GM18868 (cell line): ENCODE measurements around the gene KRT12.

Experiments
- ATAC-seq: cut with Tn5 transposase; IDR thresholded peaks from one replicate; pipeline ENCODE4 v1.9.1; 2021; ENCODE audit warnings: mild to moderate bottlenecking, moderate library complexity; ENCODE audit not compliant: unreplicated experiment

Gene KRT12

GRCh38 chr17:40848583-40849235 is 18.3 kb downstream of the KRT12 start:
- ATAC-seq = no peak

- no peak for ATAC-seq
Measured at GRCh38 chr17:40846515-40847144, 20.4 kb downstream of the KRT12 start.

DNA sequence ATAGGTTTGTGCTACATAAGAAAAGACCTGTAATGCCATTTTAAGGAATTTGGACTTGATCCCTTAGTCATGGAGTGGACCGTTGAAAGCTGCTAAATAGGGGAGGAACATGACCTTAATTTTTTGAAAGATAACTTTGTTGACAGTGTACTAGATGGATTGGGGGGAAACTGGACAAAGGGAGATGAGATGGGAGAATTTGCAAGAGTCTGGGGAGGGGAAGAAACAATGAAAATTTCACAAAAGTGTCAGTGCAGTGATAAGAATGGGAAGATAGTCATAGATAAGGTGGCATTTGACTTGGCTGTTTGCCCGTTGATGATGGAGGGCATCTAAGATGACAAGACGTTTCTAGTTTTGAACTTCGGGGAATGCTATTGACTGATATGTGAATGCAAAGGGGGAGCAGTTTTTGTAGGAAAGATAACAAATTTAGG is 22.3 kb downstream of the KRT12 start:
- no peak for ATAC-seq

- no peak for ATAC-seq
Measured at GRCh38 chr17:40843242-40843641, 23.8 kb downstream of the KRT12 start.

DNA sequence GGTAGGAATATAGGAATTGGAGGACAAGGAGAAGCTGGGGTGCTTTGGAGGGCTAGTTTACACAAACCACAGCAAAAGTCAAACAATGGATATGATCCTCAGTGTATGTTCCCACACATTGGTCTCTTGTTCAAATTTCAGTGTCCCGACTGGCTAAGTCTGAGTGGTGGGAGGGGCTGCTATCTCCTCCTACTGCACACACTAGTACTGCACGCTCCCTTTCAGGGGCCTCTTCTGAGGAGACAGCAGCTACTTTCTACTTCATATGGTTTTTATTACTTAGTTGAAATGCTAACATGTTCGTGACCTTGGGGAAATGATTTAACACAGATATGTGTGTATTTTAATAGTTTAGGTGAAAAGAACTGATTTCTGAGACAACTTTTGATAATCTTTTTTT is 25.8 kb downstream of the KRT12 start:
- ATAC-seq = no peak

DNA sequence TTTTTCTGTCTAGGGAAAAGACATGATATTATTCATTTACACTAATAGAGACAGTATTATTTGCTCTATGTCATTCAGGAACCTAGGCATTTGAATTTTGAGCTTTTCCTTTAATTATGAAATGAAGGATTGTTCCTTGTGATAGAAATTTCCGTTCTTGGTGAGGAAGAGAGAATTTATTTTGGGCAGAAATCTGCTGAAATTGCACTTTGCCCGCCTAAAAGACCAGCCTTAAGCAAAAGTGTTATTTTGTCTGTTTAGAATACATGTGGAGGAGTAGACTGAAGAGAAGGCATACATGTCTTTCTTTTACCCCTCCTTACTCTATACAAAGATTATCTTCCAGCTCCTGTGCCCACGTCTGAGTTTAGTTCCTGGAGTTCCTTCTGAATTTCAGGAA is 27.8 kb downstream of the KRT12 start:
- no peak for ATAC-seq

- ATAC-seq = no peak
Measured at GRCh38 chr17:40836020-40836419, 31.0 kb downstream of the KRT12 start.

GRCh38 chr17:40833882-40834281 is 33.1 kb downstream of the KRT12 start:
- no peak for ATAC-seq

DNA sequence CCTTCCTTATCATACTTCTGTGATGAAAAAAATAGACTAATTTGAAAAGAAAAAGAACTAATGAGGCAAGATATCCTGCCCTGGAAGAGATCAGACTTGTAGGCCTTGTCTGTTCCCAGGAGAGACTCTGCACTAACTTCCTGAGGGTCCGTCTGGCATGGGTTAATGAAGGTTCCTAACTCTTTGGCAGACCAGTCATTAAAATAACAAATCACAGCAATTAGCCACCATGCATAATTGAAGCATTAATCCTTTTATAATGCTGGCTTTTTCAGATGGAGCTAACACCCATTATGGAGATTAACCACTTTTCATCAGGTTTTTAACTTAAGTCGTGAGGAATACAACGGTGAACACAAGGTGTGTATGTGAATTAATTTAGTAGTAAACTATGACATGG is 34.2 kb downstream of the KRT12 start:
- no peak for ATAC-seq

DNA sequence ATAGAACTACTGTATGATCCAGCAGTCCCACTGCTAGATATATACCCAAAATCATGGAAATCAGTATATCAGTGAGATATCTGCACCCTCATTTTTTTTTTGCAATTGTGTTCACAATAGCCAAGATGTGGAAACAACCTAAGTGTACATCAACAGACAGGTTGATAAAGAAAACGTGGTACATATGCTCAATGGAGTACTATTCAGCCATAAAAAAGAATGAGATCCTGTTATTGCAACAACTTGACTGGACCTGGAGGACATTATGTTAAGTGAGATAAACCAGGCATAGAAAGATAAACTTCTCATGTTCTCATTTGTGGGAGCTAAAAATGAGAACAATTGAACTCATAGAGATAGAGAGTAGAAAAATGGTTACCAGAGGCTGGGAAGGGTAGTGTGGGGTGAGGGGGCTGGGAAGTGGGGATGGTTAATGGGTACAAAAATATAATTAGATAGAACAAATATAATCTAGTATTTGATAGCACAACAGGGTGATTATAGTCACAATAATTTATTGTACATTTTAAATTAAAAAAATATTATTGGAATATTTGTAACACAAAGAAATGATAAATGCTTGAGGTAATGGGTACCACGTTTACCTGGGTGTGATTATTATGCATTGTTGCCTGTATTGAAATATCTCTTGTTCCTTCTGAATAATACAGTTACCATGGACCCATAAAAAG is 36.8 kb downstream of the KRT12 start:
- ATAC-seq = no peak

DNA sequence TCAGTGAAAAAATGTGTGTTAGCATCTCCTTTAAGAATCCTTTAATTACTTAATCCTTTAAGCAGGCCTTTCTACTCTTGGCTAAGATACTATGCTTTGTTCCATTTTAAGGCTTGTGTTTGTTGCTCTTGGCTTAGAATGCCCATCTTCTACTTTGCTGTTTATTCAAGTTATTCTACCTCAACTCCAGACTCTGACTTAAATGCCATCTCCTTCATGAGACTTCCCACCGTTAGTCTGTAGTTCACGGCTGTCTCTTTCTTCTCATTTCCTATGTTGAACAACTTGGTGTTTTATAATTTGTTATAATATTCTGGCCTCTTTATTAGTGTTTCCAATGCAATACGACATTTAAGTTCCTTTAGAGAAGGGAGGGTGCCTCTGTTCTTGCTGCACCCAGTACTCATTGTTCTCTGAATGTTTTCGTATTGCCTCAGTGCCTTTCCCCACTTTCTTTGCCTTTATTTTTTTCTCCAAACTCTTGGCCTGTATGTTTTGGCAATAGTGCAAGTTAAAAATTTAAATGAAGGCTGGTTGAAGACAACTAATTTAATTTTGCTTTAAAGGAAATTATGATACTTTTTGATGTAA is 38.5 kb downstream of the KRT12 start:
- no peak for ATAC-seq

- ATAC-seq = no peak
Measured at GRCh38 chr17:40827746-40828453, 39.1 kb downstream of the KRT12 start.

DNA sequence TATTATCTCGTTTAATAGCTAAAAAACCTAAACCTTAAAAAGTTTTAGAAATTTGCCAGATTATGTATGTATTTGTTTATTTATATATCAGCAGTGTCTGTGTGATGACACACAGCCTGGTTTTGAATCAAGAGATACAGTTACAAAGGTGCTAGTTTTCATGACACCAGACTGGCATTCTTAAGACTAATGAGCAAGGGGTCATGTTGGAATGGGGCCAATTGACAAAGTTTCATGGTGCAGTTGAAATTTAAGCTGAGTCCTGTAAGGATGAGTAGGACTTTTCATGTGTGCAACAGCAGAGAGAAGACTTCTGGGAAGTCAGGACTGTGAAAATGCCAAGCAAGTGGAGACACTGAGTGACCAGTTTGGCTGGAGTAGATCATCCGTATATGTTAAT is 41.4 kb downstream of the KRT12 start:
- no peak for ATAC-seq

DNA sequence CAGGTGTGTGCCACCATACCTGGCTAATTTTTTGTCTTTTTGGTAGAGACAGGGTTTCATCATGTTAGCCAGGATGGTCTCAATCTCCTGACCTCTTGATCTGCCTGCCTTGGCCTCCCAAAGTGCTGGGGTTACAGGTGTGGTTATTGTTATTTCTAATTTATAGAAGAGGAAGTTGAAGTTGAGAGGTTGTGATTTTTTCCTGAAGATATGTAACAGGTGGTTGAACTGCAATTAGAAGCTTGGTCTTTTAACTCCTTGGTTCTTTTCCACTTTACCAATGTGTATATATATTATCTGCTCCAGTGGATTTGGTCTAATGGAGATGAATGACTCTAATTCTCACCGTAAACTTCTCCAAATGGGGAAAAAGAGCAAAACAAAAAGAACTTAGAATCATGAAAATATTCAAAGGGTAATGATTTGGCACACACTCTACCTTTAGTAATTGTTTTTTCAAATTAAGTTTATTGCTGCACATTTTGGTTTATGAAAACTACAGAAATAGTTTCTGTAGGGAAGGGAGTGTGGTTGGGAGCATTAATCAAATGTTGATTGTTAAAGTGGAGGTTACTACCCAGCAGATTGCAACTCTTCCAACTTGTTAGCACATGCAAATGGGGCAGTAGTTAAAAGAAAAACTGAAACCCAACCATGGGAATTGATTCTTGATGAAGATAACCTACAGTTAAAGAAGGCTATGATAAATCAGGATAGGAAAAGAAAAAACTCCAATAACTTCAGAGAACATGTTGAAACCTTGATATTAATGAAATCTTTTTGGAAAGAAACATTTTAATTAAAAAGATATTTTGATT is 42.8 kb downstream of the KRT12 start:
- ATAC-seq = no peak

DNA sequence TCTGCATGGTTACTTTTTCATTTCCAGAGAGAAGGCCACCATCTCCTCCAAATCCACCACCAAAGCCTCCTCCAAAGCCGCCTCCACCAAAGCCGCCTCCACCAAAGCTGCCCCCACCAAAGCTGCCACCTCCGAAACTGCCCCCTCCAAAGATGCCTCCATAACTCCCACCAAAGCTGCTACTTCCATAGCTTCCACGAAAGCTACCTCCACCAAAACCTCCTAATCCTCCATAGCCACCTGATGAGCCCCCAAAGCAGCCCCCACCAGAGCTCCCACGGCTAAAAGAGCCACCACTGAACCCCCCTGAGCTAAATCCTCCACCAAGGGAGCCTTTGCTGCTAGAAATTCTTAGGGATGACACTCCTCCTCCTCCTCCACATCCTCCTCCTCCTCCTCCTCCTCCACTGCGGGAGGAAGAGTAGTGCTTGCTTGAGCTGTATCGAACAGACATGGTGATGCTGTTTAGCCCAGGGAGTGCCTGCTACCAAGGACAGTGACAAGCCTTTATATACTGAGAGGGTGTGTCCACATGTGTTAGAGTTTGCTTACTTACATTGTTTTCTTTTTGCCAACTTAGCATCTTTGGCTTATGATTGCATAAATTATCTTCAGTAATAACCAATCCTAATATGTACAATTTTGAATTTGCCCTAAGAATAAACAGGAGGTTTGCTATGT is 44.8 kb downstream of the KRT12 start, which contains the start of gene KRT10:
TSS of gene KRT10 (minus strand) at position 483 of the 681 bp plus-strand sequence. CDS start at position 454, 29 bp downstream.
- no peak for ATAC-seq

DNA sequence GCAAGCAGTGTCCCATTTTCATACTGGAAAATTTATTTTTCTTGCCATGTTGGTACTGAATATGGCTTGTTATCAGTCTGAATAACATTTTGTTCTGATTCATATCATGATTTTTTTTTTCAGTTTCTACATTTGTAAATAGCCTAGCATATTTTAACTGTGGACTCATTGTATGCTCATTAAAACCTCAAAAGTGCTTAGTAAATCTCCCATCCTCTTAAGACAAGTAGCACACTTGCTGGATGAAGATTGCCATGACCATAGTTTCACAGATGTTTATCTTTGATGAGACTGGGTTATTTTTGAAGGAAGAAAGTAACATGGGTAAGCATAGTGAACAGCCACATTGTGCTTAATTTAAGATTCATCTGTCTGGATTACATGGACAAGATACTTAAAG is 45.5 kb downstream of the KRT12 start:
- no peak for ATAC-seq

DNA sequence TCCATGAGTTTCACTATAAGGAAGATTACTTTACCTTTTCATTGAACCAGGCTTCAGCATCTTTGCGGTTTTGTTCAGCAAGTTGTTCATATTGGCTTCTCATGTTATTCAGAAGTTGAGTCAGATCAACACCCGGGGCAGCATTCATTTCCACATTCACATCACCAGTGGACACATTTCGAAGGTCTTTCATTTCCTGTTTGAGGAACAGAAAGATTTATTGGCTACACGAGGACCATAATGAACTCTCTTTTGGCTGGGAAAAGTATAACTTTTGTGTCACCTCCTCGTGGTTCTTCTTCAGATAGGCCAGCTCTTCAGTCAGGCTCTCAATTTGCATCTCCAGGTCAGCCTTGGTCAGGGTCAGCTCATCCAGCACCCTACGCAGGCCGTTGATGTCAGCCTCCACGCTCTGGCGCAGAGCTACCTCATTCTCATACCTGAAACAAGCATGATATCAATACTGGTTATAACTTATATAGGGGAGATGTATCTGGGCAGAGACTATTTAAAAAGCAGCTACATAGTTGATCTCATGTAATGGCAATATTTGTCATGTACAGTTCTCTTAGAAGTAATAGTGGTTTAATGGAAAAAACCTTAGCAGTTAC is 46.7 kb downstream of the KRT12 start:
- no peak for ATAC-seq

GRCh38 chr17:40819528-40820125 is 47.4 kb downstream of the KRT12 start:
- no peak for ATAC-seq
